Mesothelial cell of epicardium (in vitro differentiated cells): Measurements from ENCODE around the gene ARMC9. TPM values are rescaled to one million over a fixed set of nuclear protein-coding genes. Genes with fewer than 3 reads are reported as not detected.

Experiments used
- DNase-seq, 2 experiments: peaks; one replicate each; pipeline ENCODE4 v3.0.0; 2021; ENCODE audit warnings: low spot score in 2 of 2; ENCODE audit not compliant: unreplicated experiment in 2 of 2
- H3K27ac Mint-ChIP-seq: 2 replicates; pipeline ENCODE4 v1.8.0; 2021; ENCODE audit warnings: mixed read lengths
- H3K27me3 Mint-ChIP-seq: 2 replicates; pipeline ENCODE4 v1.8.0; 2021; ENCODE audit warnings: low read depth, mixed read lengths
- H3K36me3 Mint-ChIP-seq: 2 replicates; pipeline ENCODE4 v1.8.0; 2021; ENCODE audit warnings: mixed read lengths
- H3K4me1 Mint-ChIP-seq: 2 replicates; pipeline ENCODE4 v1.8.0; 2021; ENCODE audit warnings: mixed read lengths
- H3K4me3 Mint-ChIP-seq: 2 replicates; pipeline ENCODE4 v1.8.0; 2021; ENCODE audit warnings: mild to moderate bottlenecking, moderate library complexity, mixed read lengths
- H3K9me3 Mint-ChIP-seq: 2 replicates; pipeline ENCODE4 v1.8.0; 2021; ENCODE audit warnings: mixed read lengths
- total RNA-seq: library from RNA; stranded (reverse); gene quantifications from 3 replicates; pipeline ENCODE4 v1.2.1, GENCODE V29; 2021
- TF ChIP-seq, protein P1 (sequence below): fragments of 200-600 bp; sonication (generic); IDR thresholded peaks from one replicate; pipeline ENCODE4 v1.5.0; 2021; ENCODE audit warnings: antibody characterized with exemption; ENCODE audit not compliant: unreplicated experiment

ARMC9 gene
- total RNA-seq, 1 donor from 2014 or later: 52.3 TPM

GRCh38 chr2:231362555-231363184 lies 164.2 kb downstream of the ARMC9 start:
- TF ChIP-seq, protein P1, sequence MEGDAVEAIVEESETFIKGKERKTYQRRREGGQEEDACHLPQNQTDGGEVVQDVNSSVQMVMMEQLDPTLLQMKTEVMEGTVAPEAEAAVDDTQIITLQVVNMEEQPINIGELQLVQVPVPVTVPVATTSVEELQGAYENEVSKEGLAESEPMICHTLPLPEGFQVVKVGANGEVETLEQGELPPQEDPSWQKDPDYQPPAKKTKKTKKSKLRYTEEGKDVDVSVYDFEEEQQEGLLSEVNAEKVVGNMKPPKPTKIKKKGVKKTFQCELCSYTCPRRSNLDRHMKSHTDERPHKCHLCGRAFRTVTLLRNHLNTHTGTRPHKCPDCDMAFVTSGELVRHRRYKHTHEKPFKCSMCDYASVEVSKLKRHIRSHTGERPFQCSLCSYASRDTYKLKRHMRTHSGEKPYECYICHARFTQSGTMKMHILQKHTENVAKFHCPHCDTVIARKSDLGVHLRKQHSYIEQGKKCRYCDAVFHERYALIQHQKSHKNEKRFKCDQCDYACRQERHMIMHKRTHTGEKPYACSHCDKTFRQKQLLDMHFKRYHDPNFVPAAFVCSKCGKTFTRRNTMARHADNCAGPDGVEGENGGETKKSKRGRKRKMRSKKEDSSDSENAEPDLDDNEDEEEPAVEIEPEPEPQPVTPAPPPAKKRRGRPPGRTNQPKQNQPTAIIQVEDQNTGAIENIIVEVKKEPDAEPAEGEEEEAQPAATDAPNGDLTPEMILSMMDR: no peak

GRCh38 chr2:231364061-231364460 lies 165.6 kb downstream of the ARMC9 start:
- DNase-seq: no peak
- no peak overlapping the region for H3K27ac Mint-ChIP-seq
- no peak overlapping the region for H3K4me3 Mint-ChIP-seq
- TF ChIP-seq, protein P1: no peak
- no peaks in the 10 kb centered on the region for H3K27me3 Mint-ChIP-seq
- peaks cover 11% of the 10 kb centered on the region for H3K36me3 Mint-ChIP-seq
- no peaks in the 10 kb centered on the region for H3K9me3 Mint-ChIP-seq
- peaks cover 7% of the 10 kb centered on the region for H3K4me1 Mint-ChIP-seq

More at GRCh38 chr2:231362555-231363184, 164.2 kb downstream of the ARMC9 start:
- Mint-ChIP-seq H3K4me3 (no peak overlapping the region), H3K27ac (no peak overlapping the region), H3K36me3 (peaks cover 14% of the 10 kb centered on the region), H3K27me3 (no peaks in the 10 kb centered on the region), H3K4me1 (peaks cover 7% of the 10 kb centered on the region), H3K9me3 (no peaks in the 10 kb centered on the region)
- no peak for DNase-seq

- Mint-ChIP-seq H3K4me3 (no peak overlapping the region), H3K9me3 (no peaks in the 10 kb centered on the region), H3K27ac (peak overlapping the region; percentile 41), H3K4me1 (peaks cover 7% of the 10 kb centered on the region), H3K36me3 (peaks cover 11% of the 10 kb centered on the region), H3K27me3 (no peaks in the 10 kb centered on the region)
- TF ChIP-seq, protein P1: no peak
- DNase-seq: no peak
Measured at GRCh38 chr2:231364961-231365810, 166.8 kb downstream of the ARMC9 start.

- no peak for DNase-seq
- TF ChIP-seq, protein P1: no peak
- no peak overlapping the region for H3K4me3 Mint-ChIP-seq
- no peak overlapping the region for H3K27ac Mint-ChIP-seq
- H3K27me3 Mint-ChIP-seq: no peaks in the 10 kb centered on the region
- no peaks in the 10 kb centered on the region for H3K9me3 Mint-ChIP-seq
- peaks cover 7% of the 10 kb centered on the region for H3K4me1 Mint-ChIP-seq
- peaks cover 8% of the 10 kb centered on the region for H3K36me3 Mint-ChIP-seq
Measured at GRCh38 chr2:231367178-231367577, 168.7 kb downstream of the ARMC9 start.

DNA sequence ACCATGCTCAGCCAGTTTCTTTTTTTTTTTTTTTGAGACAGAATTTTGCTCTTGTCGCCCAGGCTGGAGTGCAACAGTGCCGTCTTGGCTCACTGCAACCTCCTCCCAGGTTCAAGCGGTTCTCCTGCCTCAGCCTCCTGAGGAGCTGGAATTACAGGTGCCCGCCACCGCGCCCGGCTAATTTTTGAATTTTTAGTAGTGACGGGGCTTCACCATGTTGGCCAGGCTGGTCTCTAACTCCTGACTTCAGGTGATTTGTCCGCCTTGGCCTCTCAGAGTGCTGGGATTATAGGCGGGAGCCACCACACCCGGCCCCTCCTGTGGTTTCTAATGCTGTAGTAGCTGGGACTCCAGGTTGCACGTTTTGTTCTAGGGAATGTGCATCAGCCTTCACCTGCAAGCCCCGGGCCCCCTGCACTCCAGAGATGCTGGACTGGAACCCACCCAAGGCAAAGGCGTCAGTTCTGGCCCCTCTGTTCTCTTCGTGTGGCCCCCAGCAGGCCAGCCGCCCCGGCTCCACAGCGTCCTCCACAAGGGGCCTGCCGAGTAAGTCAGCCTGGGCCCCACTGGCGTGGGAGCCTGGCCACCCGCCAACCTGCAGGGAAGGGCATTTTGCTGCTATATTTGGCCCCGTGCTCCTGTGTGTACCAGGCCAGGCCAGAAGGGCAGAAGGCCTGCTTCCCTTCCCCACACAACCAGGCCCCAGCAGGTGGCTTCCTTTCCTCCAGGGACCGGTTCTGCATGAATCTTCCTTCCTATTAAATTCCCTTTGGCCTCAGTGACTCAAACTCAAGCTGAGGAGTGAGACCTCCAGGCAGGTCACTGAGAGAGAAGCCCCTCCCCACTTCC lies 171.4 kb downstream of the ARMC9 start:
- no peak overlapping the region for H3K27ac Mint-ChIP-seq
- no peaks in the 10 kb centered on the region for H3K27me3 Mint-ChIP-seq
- TF ChIP-seq, protein P1: no peak
- DNase-seq: no peak
- H3K9me3 Mint-ChIP-seq: no peaks in the 10 kb centered on the region
- H3K36me3 Mint-ChIP-seq: peaks cover 4% of the 10 kb centered on the region
- peaks cover 24% of the 10 kb centered on the region for H3K4me1 Mint-ChIP-seq
- H3K4me3 Mint-ChIP-seq: no peak overlapping the region
